GM21360 (cell line): Measurements from ENCODE around the gene R3HDM1.
A peak's percentile ranks its signal among the peaks of the same experiment; 100 is the strongest.
"Not testable (repeated sequence)": the region's sequence is repeated elsewhere in the genome, so short reads cannot be mapped to it uniquely, and the experiment has no call there.

ENCODE experiments used
- ATAC-seq: cut with Tn5 transposase; IDR thresholded peaks from one replicate; pipeline ENCODE4 v1.9.1; 2021; ENCODE audit warnings: mild to moderate bottlenecking, moderate library complexity; ENCODE audit not compliant: unreplicated experiment

R3HDM1 gene

DNA sequence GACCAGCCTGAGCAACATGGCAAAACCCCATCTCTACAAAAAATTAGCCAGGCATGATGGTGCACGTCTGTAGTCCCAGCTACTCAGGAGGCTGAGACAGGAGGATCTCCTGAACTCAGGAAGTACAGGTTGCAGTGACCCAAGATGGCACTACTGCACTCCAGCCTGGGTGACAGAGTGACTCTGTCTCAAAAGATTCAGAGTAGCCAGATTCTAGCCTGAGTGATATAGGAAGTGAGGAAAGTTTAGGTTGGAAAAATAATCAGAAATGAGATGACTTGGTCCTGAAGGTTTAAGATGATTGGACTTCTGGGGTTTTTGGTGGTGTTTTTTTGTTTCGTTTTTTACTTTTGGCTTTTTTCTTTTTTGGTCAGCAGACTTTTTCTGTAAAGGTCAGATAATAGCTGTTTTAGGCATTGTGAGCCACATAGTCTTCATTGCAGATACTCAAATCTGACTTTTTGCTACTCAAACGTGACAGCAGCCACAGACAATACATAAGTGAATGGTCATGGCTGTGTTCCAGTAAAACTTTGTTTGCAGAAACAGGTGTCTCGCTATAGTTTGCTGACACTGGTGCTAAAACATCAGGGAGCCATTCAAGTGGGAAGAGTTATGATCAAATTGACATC is 106.3 kb downstream of the R3HDM1 start:
- no peak for ATAC-seq

DNA sequence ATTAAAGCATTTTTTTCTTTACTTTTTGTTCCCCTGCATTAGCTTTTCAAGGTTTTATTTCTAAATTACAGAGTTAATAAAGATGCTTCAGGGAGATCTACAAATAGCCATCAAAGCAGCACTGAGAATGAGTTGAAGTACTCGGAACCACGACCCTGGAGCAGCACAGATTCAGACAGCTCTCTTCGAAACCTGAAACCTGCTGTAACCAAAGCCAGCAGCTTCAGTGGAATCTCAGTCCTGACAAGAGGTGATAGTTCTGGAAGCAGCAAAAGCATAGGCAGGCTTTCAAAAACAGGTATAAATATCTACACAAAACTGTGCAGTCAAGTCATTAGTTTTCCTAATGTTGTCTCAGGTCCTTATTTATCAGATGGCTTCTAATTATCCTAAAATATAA is 107.5 kb downstream of the R3HDM1 start:
- no peak for ATAC-seq

DNA sequence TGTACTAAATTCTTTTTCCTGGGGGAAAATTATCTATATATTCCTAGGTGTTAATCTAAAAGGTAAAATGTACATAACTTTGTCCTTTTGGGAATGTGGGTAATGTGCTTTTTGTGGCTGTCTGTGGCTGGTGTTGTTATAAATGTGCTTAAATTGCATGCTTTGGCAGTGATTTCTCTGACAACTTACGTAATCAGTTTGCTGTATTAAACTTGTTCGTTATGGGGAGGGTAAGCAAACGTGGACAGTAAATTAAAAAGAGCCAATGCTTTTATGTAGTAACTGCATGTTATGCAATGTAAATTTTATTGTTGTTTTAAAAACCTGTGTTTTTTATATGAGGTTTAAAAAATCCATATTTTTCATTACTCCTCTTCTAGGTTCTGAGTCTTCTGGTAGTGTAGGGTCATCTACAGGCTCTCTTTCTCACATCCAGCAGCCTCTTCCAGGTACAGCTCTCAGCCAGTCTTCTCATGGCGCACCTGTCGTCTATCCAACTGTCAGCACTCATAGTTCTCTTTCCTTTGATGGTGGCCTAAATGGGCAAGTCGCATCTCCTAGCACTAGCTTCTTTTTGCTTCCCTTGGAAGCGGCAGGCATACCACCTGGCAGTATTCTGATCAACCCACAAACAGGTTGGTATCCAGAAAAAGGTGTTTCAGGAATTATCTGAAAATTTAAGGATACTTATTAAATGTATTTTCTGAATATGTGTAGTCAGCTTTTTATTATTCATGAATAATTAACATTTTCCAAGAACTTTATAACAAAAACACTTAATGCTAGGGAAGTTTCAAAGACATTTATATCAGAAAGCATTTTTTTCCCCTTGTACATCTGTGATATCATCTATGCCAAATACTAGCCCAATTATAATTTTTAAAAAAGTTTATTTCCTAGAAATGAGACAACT is 110.1 kb downstream of the R3HDM1 start:
- no peak for ATAC-seq

DNA sequence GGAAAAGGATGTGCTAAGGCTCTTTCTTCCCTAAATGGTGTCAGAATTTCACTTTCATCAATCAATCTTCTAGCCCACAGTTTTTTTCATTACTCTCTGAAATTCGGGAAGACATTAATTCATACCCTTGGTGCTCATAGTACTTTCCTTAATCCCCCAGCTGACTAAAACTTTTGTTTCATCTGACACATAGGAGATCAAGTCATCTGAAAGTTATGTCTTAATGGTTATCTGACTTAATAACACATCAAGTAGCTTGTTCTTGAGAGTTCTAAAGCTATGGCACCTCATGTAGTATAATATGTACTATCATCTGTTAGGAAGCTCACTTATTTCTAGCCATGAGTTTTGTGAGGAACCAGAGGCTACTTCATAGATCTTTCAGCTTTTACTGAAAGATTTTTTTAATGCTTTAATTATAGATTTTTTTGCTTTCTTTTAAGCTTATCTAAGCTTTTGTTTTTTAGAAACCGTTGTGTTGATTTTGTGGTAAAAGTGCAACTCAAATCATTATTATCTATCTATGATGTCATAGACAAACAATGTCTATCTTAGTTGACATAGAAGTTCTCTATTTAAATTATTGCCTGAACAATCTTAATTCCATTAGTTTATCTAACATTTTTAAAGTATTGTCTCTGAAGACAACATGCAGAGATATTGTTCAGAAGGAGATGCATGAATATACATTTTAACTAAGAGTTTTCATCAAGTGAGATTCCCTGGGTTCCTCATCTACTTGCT is 116.7 kb downstream of the R3HDM1 start:
- no peak for ATAC-seq

DNA sequence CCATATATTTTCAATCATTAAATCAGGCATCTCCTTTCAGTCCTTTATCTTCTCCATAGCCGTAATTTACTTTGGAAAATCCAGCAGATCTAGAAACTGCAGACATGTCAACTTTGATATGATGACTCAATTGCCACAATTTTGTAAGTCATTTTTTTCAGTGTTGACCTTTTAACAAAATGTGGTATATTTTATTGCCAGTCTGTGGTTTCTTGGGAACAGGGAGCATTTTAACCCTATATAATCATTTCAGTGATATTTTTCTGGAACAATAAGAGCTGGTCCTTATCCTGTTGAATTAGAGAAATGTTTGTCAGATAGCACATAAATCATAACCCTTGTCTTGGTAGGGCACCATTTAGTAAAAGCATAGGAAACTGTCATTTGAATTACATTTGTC is 119.4 kb downstream of the R3HDM1 start:
- ATAC-seq: no peak

DNA sequence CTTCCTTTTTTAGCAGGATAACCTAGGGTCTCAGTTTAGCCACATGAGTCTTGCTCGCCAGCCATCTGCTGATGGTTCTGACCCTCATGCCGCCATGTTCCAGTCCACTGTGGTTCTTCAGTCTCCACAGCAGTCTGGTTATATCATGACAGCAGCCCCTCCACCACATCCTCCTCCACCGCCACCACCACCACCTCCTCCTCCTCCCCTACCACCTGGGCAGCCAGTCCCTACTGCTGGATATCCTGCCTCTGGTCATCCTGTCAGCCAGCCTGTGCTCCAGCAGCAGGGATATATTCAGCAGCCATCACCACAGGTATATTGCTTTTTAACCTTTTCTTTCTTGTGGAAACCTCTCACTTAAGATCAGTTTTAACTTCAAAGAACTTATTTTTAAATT is 120.4 kb downstream of the R3HDM1 start:
- ATAC-seq: no peak

DNA sequence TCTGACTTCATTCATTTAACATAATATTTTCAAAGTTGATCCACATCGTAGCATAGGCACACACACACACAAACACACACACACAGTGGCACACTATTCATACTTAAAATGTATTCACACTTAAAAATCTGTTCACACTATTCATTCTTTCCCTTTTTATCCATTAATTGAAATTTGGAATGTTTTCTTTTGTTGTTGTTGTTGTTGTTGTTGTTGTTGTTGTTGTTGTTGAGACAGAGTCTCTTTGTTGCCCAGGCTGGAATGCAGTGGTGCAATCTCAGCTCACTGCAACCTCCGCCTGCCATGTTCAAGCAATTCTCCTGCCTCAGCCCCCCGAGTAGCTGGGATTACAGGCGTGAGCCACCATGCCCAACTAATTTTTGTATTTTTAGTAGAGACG is 123.0 kb downstream of the R3HDM1 start:
- not testable (repeated sequence) for ATAC-seq

DNA sequence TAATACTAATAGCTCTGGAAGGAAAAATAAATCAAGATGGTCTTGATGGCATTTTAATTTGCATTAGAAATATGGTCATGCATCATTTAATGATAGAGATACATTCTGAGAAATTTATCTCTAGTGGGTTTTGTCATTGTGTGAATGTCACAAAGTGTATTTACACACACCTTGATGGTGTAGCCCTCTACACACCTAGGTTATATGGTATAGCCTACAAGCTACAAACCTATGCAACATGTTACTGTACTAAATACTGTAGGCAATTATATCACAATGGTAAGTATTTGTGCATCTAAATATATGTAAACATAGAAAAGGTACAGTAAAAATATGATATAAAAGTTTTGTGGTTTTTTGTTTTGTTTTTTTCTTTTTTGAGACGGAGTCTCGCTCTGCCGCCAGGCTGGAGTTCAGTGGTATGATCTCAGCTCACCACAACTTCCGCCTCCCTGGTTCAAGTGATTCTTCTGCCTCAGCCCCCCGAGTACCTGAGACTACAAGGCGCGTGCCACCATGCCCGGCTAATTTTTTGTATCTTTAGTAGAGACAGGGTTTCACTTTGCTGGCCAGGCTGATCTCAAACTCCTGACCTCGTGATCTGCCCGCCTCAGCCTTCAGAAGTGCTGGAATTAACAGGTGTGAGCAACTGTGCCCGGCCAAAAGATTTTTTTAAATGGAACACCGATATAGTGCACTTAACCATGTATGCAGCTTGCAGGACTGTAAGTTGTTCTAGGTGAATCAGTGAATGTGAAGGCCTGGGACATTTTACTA is 126.7 kb downstream of the R3HDM1 start:
- no peak for ATAC-seq

DNA sequence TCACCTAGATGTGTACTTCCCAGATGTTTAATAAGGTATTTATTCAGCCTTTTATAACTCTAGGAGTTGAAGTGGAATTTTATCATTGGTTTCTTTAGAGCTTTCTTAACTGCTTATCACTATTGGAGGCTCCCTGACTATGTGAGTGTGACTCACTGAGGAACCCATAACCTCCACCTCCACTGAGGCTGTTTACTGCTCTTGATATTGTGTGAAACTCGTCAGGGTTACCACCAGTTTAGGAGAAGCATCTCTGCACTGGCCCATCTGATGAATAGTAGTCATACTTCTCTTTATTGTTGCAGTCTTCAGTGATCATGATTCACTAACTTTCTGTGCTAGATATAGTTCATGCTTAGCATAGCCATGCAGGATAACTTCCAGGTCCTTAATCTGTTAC is 130.8 kb downstream of the R3HDM1 start:
- no peak for ATAC-seq

DNA sequence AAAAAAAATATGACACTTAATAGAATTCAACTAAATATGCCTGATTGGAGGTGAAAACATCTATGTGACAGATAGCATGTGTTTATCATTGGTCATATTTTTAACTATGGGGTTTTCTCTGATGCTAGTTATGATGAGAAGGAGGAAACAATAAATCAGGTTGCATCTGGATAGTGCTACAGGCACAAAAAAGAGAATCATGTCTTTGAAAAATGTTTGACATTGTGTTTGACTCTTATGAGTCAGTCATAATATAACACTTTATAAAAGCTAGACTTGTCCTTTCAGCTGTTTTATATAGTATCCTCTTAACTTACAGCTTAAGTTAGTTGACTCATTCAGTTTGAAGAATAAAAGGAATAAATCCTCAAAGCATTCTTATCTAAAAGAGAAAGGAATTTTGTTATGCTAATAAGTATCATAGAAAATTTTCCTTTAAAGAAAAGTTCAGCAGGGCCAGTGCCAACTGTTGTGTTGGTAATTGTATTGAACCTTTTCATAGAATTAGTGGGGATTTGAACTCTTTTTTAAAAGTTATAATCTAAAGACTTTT is 131.9 kb downstream of the R3HDM1 start:
- ATAC-seq: no peak

DNA sequence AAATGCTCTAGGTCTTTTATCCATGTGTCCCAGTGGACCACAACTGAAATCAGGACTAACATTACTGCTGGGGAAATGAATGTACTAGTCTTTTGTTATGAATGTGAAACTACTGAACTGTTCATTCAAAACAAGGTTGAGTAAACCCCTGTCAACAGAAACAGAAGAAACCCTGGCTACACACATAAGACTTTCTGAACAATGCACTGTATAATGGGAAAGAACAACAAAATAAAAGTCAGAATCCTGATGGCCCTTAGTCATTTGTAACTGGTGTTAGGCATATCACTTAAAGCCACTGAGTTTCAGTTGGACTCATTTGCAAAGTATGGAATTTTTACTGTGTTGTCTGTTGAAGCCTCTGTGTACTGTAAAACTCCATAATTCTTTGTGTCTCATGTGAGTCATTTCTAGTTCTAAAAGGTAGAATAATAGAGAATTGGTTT is 133.4 kb downstream of the R3HDM1 start:
- peak; percentile 80 for ATAC-seq

DNA sequence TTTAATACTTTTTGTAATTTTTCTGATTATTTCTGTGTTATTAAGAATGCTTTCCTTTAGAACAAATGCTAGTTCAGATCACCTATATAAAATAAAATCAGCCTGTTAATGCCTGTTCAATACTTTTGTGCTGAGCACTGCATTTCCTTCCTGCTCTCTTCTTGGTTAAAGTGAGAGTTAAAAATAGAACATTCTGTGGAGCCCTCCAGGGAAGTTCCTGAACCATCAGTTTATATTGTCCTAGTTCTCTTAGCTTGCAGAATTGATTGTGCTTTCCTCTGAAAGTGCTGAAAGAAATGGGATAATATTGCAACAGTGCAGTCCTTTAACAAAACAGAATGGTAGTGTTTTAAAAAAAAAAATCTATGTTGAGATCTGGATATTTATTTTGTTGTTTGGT is 135.8 kb downstream of the R3HDM1 start:
- no peak for ATAC-seq

DNA sequence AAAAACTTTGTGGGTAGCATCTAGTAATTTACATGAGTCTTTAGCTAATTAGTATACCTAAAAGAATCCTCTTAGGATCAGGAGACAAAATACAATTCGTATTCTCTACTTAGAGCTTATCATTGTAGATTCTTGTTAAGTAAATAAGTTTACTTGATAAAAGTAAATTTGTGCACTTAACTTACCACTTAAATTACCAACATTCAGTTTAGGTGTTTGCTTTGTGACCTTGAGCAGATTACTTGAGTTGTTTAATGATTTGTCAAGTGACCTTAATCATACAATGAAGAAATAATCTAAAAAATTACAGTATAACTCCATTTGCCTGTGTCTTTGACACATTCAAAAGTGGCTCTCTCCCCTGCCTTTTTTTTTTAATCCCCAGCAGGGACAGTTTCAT is 143.2 kb downstream of the R3HDM1 start:
- no peak for ATAC-seq

DNA sequence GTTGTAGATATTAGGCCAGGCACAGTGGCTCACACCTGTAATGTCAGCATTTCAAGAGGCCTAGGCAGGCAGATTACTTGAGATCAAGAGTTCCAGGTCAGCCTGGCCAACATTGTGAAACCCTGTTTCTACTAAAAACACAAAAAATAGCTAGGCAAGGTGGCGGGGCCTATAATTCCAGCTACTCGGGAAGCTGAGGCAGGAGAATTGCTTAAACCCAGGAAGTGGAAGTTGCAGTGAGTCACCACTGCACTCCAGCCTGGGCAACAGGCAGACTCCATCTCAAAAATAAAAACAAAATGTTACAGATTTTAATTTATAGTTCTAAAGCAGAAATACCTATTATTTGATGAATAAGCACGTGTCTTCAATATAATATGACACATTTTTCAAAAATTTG is 144.7 kb downstream of the R3HDM1 start:
- no peak for ATAC-seq

DNA sequence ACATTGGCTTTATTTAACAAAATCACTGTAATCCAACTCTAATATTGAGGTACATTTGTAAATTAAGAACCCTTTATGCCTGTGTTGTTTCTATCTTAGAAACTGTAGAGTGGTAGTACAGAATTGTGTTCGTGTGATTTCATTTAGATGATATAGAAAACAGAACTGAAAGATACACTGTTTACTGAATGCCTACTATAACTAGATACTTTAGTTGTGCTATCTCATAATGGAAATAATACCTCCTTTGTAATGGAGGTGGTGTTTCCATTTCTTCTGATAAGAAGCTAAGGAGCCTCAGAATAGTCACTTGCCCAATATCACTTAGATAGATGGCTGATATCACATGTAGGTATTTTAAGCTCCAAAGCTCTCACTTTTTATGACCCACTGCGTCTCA is 147.8 kb downstream of the R3HDM1 start:
- ATAC-seq: no peak

DNA sequence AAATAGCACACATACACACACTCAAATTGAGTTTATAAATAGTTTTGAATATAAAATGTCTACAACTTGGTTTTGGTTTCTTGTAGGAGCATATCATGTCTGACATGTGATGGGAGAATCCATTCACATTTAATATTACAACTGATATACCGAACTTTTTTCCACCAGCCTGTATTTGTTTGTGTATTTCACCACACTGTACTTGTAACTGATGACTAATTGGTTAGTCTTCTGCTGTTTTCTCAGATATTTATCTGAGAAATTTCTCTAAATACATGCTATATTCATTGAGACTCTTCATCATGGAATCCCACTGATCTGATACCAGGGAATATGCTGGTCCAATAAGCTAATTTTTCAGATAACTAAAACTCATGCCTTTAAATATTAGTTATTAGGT is 154.1 kb downstream of the R3HDM1 start:
- ATAC-seq: no peak

DNA sequence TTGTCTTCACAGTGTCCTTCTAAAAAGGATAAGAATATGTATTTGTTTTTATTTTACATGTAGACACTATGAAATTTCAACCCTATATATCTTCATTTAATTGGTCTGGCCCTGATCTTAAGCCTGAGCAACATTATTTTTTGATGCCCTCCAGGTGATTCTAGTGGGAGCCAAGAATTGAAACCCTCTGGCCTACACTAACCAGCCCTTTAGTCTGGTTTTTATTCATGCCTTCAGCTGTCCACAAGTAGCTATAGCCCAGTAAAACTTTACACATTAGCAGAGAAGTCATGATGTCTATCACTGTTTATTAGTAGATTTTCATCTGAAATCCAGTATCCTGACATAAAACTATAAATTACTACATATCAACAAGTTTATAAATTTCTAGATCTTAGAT is 157.7 kb downstream of the R3HDM1 start:
- no peak for ATAC-seq

DNA sequence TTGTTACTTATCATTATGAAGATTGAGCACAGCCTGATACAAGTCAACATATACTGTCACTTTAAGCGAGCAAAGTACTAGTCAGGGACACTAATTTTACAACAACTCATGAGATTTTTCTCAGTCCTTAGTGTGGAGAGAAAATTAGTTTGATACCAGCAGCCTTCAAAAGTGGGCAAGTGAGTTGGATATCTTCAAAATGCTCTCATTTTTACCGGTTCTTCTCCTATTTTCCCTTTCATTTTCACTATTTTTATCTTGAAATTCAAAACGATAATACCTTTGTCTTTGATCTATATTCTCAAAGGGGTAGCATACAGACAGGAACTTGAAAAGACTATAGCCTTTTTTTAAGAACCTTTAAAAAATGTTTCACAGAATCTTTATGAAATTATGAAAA is 158.4 kb downstream of the R3HDM1 start:
- no peak for ATAC-seq

DNA sequence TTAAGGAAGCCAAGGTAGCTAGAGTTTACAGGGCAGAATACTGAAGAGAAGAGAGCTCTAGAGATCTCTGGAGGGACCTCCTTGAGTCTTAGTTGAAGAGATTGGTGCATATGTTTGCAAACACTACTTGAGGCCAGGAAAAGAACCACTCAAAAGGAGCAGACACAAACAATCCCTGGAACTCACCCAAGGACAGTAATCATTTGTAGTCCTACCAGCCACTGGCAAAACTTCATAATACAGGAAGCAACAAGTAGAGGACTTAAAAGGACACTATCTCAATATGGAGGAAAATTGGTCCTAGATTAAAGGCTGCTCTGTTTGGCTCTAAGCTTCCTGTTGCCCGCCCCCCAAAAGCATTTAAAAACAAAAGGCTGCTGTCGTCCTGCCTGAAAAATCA is 163.4 kb downstream of the R3HDM1 start:
- no peak for ATAC-seq

DNA sequence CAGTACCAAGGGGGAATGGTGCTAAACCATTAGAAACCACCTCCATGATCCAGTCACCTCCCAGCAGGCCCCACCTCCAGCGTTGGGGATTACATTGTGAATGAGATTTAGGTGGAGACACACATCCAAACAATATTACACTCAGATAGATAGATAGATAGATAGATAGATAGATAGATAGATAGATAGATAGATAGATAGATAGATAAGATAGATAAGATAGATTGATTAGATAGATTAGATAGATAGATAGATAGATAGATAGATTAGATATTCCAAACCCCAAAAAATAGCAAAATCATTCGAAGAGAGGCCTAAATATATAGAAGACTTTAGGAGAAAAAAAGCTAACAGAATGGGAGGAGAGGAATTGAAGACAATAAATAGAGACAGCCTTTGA is 167.6 kb downstream of the R3HDM1 start:
- ATAC-seq: no peak

DNA sequence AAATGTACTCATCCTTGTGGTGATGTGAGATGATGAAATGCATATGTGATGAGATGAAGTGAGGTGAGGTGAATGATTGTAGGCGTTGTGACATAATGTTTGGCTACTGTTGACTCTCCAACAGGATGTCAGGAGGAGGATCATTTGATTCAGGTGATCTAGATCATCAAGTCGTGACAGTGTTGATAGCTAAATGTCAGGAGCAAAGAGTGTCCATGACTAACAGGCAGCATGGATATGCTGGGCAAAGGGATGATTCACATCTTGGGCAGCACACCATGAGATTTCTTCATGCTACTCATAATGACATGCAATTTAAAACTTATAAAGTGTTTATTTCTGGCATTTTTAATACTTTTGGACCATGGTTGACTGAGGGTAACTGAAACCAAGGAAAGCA is 170.2 kb downstream of the R3HDM1 start:
- ATAC-seq: no peak
